Measurements from ENCODE around the gene RANGRF.

RANGRF gene

DNA sequence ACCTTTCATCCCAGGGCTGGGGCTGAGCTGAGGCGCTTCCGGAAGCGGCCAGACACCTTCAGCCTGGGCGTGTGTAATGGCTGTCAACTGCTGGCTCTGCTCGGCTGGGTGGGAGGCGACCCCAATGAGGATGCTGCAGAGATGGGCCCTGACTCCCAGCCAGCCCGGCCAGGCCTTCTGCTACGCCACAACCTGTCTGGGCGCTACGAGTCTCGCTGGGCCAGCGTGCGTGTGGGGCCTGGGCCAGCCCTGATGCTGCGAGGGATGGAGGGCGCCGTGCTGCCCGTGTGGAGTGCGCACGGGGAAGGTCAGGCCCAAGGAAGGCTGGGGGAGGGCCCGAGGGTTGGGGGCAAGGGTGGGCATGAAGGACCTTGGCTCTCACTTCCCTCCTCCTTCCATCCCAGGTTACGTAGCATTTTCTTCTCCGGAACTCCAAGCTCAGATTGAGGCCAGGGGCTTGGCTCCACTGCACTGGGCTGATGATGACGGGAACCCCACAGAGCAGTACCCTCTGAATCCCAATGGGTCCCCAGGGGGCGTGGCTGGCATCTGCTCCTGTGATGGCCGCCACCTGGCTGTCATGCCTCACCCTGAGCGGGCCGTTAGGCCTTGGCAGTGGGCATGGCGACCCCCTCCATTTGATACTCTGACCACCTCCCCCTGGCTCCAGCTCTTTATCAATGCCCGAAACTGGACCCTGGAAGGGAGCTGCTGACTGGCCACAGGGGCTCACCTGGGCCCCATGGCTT, 19.7 kb upstream of the RANGRF start:
- Histone ChIP-seq H3F3A (ENCODE audit: insufficient read depth, low read length) (no peaks in the 10 kb centered on the region), H3K27ac (ENCODE audit: low read length) (no peak overlapping the region), H3K4me3 (ENCODE audit: low read length) (no peak overlapping the region), H3K9me3 (replicated peaks; ENCODE audit: insufficient read depth, low read length) (no peaks in the 10 kb centered on the region), H3K9ac (ENCODE audit: low read length) (no peak overlapping the region), H3K79me2 (ENCODE audit: low read length) (no peaks in the 10 kb centered on the region), H3K27me3 (replicated peaks; ENCODE audit: insufficient read depth, low read length) (no peaks in the 10 kb centered on the region), H3K36me3 (replicated peaks; ENCODE audit: insufficient read depth, low read length) (no peaks in the 10 kb centered on the region; the same call in 1 of the 2 replicates), H3K4me2 (ENCODE audit: low read depth, low read length) (no peak overlapping the region), H2AFZ (ENCODE audit: low read length) (no peak overlapping the region), H3K4me1 (ENCODE audit: low read length) (no peaks in the 10 kb centered on the region), H4K20me1 (ENCODE audit: insufficient read depth, low read length) (no peaks in the 10 kb centered on the region), H3K9me2 (replicated peaks; ENCODE audit: insufficient read depth, low read length) (no peaks in the 10 kb centered on the region)
- TF ChIP-seq, protein P1, sequence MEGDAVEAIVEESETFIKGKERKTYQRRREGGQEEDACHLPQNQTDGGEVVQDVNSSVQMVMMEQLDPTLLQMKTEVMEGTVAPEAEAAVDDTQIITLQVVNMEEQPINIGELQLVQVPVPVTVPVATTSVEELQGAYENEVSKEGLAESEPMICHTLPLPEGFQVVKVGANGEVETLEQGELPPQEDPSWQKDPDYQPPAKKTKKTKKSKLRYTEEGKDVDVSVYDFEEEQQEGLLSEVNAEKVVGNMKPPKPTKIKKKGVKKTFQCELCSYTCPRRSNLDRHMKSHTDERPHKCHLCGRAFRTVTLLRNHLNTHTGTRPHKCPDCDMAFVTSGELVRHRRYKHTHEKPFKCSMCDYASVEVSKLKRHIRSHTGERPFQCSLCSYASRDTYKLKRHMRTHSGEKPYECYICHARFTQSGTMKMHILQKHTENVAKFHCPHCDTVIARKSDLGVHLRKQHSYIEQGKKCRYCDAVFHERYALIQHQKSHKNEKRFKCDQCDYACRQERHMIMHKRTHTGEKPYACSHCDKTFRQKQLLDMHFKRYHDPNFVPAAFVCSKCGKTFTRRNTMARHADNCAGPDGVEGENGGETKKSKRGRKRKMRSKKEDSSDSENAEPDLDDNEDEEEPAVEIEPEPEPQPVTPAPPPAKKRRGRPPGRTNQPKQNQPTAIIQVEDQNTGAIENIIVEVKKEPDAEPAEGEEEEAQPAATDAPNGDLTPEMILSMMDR (IDR thresholded peaks at IDR 0.05; ENCODE audit: low read length) = no peak
- TF ChIP-seq EZH2 (optimal IDR thresholded peaks at IDR 0.05; ENCODE audit: low read depth, low read length) = no peak
- TF ChIP-seq EZH2phosphoT487 (IDR thresholded peaks at IDR 0.05; ENCODE audit: low read length) = no peak
- DNase-seq = no peak

DNA sequence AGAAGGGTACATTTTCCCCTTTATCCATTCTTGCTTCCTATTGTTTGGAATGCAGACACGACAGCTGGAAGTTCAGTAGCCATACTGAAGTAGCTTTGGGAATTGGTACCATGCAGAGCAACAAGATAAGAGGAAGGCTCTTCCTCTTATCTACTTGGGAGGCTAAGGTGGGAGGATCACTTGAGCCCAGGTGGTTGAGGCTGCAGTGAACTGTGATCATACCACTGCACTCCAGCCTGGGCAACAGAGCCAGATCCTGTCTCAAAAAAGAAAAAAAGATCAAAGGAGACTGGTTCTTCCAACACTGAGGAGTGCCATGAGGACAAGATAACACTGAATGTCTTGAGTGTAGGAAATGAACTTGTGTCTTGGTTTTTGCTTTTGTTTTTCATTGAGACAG, 16.0 kb upstream of the RANGRF start:
- H3F3A ChIP-seq (ENCODE audit: insufficient read depth, low read length) = no peaks in the 10 kb centered on the region
- no peaks in the 10 kb centered on the region for H3K4me1 ChIP-seq (ENCODE audit: low read length)
- no peaks in the 10 kb centered on the region for H4K20me1 ChIP-seq (ENCODE audit: insufficient read depth, low read length)
- H3K27ac ChIP-seq (ENCODE audit: low read length) = no peak overlapping the region
- H2AFZ ChIP-seq (ENCODE audit: low read length) = no peak overlapping the region
- no peaks in the 10 kb centered on the region for H3K9me2 ChIP-seq (replicated peaks; ENCODE audit: insufficient read depth, low read length)
- H3K9me3 ChIP-seq (replicated peaks; ENCODE audit: insufficient read depth, low read length) = no peaks in the 10 kb centered on the region
- TF ChIP-seq EZH2 (optimal IDR thresholded peaks at IDR 0.05; ENCODE audit: low read depth, low read length) (no peak), EZH2phosphoT487 (IDR thresholded peaks at IDR 0.05; ENCODE audit: low read length) (no peak)
- TF ChIP-seq, protein P1 (IDR thresholded peaks at IDR 0.05; ENCODE audit: low read length) = no peak
- no peak for DNase-seq
- H3K9ac ChIP-seq (ENCODE audit: low read length) = no peak overlapping the region
- H3K4me2 ChIP-seq (ENCODE audit: low read depth, low read length) = no peak overlapping the region
- no peaks in the 10 kb centered on the region; the same call in 1 of the 2 replicates for H3K36me3 ChIP-seq (replicated peaks; ENCODE audit: insufficient read depth, low read length)
- H3K79me2 ChIP-seq (ENCODE audit: low read length) = no peaks in the 10 kb centered on the region
- no peaks in the 10 kb centered on the region for H3K27me3 ChIP-seq (replicated peaks; ENCODE audit: insufficient read depth, low read length)
- H3K4me3 ChIP-seq (ENCODE audit: low read length) = no peak overlapping the region

DNA sequence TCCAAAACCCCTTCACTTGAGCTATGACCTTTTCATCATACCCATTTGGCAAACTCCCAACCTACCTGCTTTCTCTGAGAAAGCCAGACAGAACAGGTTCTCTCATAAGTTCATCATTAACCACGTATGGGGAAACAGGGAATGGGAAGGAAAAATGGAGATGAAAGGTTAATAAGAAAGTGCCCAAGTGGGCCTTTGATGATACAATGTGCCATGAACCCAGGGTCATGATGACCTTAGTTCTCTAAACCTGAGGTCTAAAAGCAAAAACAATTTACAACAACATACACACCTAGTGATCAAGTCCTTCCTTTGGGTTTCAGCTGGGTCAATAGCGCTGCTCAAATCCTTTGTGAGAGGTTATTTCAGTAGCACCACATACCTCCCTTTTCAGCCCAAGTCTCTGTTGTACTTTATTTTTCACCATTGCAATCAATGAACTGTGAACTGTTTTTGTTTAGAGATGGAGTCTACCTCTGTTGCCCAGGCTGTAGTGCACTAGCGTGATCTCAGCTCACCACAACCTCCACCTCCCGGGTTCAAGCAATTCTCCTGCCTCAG, 14.5 kb upstream of the RANGRF start:
- Histone ChIP-seq H3K27ac (ENCODE audit: low read length) (no peak overlapping the region), H3K9me3 (replicated peaks; ENCODE audit: insufficient read depth, low read length) (no peaks in the 10 kb centered on the region), H3K4me2 (ENCODE audit: low read depth, low read length) (no peak overlapping the region), H4K20me1 (ENCODE audit: insufficient read depth, low read length) (no peaks in the 10 kb centered on the region), H2AFZ (ENCODE audit: low read length) (no peak overlapping the region), H3K36me3 (replicated peaks; ENCODE audit: insufficient read depth, low read length) (no peaks in the 10 kb centered on the region; the same call in 1 of the 2 replicates), H3K9ac (ENCODE audit: low read length) (no peak overlapping the region), H3K27me3 (replicated peaks; ENCODE audit: insufficient read depth, low read length) (no peaks in the 10 kb centered on the region), H3K9me2 (replicated peaks; ENCODE audit: insufficient read depth, low read length) (no peaks in the 10 kb centered on the region), H3K79me2 (ENCODE audit: low read length) (no peaks in the 10 kb centered on the region), H3K4me3 (ENCODE audit: low read length) (no peak overlapping the region), H3F3A (ENCODE audit: insufficient read depth, low read length) (no peaks in the 10 kb centered on the region), H3K4me1 (ENCODE audit: low read length) (no peaks in the 10 kb centered on the region)
- no peak for DNase-seq
- no peak for TF ChIP-seq EZH2 (optimal IDR thresholded peaks at IDR 0.05; ENCODE audit: low read depth, low read length)
- TF ChIP-seq, protein P1 (IDR thresholded peaks at IDR 0.05; ENCODE audit: low read length) = no peak
- TF ChIP-seq EZH2phosphoT487 (IDR thresholded peaks at IDR 0.05; ENCODE audit: low read length) = no peak
